Dermis blood vessel endothelial cell (primary cell): Measurements from ENCODE around the gene PUS10. TPM values are rescaled to one million over a fixed set of nuclear protein-coding genes. Genes with fewer than 3 reads are reported as not detected.
"Not testable (repeated sequence)": the region's sequence is repeated elsewhere in the genome, so short reads cannot be mapped to it uniquely, and the experiment has no call there.

Source experiments
- DNase-seq: peaks from one replicate; pipeline ENCODE4 v3.0.0; 2010
- total RNA-seq: library from RNA; depleted of rRNA; stranded (reverse); fragments of >200 nt; gene quantifications from 2 replicates; pipeline ENCODE4 v1.2.3, GENCODE V29; 2014

The PUS10 gene
- 10.4 and 10.5 TPM in 2 replicates for total RNA-seq

GRCh38 chr2:61017556-61018317 is at the start of gene PUS10, which contains the start of gene PEX13:
Gene PUS10 (minus strand): TSS chr2:61018255. CDS start chr2:61011890, 6,365 bp downstream.
Gene PEX13 (plus strand): TSS chr2:61017720. CDS start chr2:61017760, 40 bp downstream.
- peak; percentile 83 for DNase-seq

- DNase-seq, result peak; percentile 89
Observed at GRCh38 chr2:61065714-61066709, 48.0 kb upstream of the PUS10 start, which contains the start of gene SANBR. Gene SANBR (plus strand): TSS chr2:61065871. CDS start chr2:61070351, 4,480 bp downstream.

GRCh38 chr2:61059382-61059781 is 41.3 kb upstream of the PUS10 start:
- no peak for DNase-seq

- no peak for DNase-seq
Observed at GRCh38 chr2:61057562-61057961, 39.5 kb upstream of the PUS10 start.

- DNase-seq, result peak; percentile 3
Observed at GRCh38 chr2:61055557-61055956, 37.5 kb upstream of the PUS10 start.

- no peak for DNase-seq
Observed at GRCh38 chr2:61045999-61046398, 27.9 kb upstream of the PUS10 start.

GRCh38 chr2:61045226-61045625 is 27.2 kb upstream of the PUS10 start:
- no peak for DNase-seq

GRCh38 chr2:61044636-61045035 is 26.6 kb upstream of the PUS10 start:
- no peak for DNase-seq

GRCh38 chr2:61042807-61043206 is 24.8 kb upstream of the PUS10 start:
- DNase-seq, result no peak

GRCh38 chr2:61036643-61037042 is 18.6 kb upstream of the PUS10 start:
- DNase-seq, result not testable (repeated sequence)

- not testable (repeated sequence) for DNase-seq
Observed at GRCh38 chr2:61034592-61034991, 16.5 kb upstream of the PUS10 start.

GRCh38 chr2:61029533-61029932 is 11.5 kb upstream of the PUS10 start:
- no peak for DNase-seq

- DNase-seq, result no peak
Observed at GRCh38 chr2:61023670-61024069, 5.6 kb upstream of the PUS10 start.

- DNase-seq, result no peak
Observed at GRCh38 chr2:61021228-61021660, 3.2 kb upstream of the PUS10 start.

- no peak for DNase-seq
Observed at GRCh38 chr2:61018798-61019197, 743 bp upstream of the PUS10 start.

GRCh38 chr2:61018318-61018755 is 282 bp upstream of the PUS10 start:
- DNase-seq, result no peak

- peak; percentile 82 for DNase-seq
Observed at GRCh38 chr2:61017003-61017555, 976 bp downstream of the PUS10 start.

- peak; percentile 12 for DNase-seq
Observed at GRCh38 chr2:61016392-61017002, 1.6 kb downstream of the PUS10 start.

GRCh38 chr2:61015976-61016375 is 2.1 kb downstream of the PUS10 start:
- no peak for DNase-seq

GRCh38 chr2:61014763-61015162 is 3.3 kb downstream of the PUS10 start:
- no peak for DNase-seq

GRCh38 chr2:61013382-61013781 is 4.7 kb downstream of the PUS10 start:
- DNase-seq, result no peak

- DNase-seq, result peak; percentile 44
Observed at GRCh38 chr2:61012303-61012702, 5.8 kb downstream of the PUS10 start.
